Glutamatergic neuron (in vitro differentiated cells): ENCODE results near the gene ALX3. TPM values are rescaled to one million over a fixed set of nuclear protein-coding genes. Genes with fewer than 3 reads are reported as not detected.

Experiments
- DNase-seq: peaks from one replicate; pipeline ENCODE4 v3.0.0; 2022
- H3K27ac Mint-ChIP-seq: one replicate; pipeline ENCODE4 v1.8.0; 2020; ENCODE audit warnings: mild to moderate bottlenecking, mixed read lengths, inconsistent platforms; ENCODE audit not compliant: unreplicated experiment
- H3K27me3 Mint-ChIP-seq: one replicate; pipeline ENCODE4 v1.8.0; 2020; ENCODE audit warnings: mild to moderate bottlenecking, moderate library complexity, mixed read lengths, inconsistent platforms; ENCODE audit not compliant: unreplicated experiment
- H3K36me3 Mint-ChIP-seq: one replicate; pipeline ENCODE4 v1.8.0; 2020; ENCODE audit warnings: mild to moderate bottlenecking, mixed read lengths, inconsistent platforms; ENCODE audit not compliant: unreplicated experiment
- H3K4me1 Mint-ChIP-seq: one replicate; pipeline ENCODE4 v1.8.0; 2020; ENCODE audit warnings: mild to moderate bottlenecking, low read depth, mixed read lengths, inconsistent platforms; ENCODE audit not compliant: unreplicated experiment
- H3K4me3 Mint-ChIP-seq: one replicate; pipeline ENCODE4 v1.8.0; 2020; ENCODE audit warnings: mild to moderate bottlenecking, mixed read lengths, inconsistent platforms; ENCODE audit not compliant: unreplicated experiment
- H3K9me3 Mint-ChIP-seq: one replicate; pipeline ENCODE4 v1.8.0; 2020; ENCODE audit warnings: mild to moderate bottlenecking, moderate library complexity, mixed read lengths, inconsistent platforms; ENCODE audit not compliant: unreplicated experiment
- CTCF ChIP-seq: fragments of 200-600 bp; sonication (generic); IDR thresholded peaks from one replicate; pipeline ENCODE4 v1.5.0; 2021; ENCODE audit not compliant: partially characterized antibody, unreplicated experiment
- long read RNA-seq: library from polyadenylated mRNA; unstranded; transcript quantifications from one replicate; pipeline ENCODE4 v2.0.0, GENCODE V29; 2020; ENCODE audit not compliant: unreplicated experiment
- total RNA-seq: library from RNA; stranded (reverse); fragmentation: NEBNext Ultra II Directional; extraction: Animal tissue kit (Norgen Biotek cat#: 25700); gene quantifications from one replicate; pipeline ENCODE4 v1.2.1, GENCODE V29; 2021; ENCODE audit not compliant: unreplicated experiment

Gene ALX3
- total RNA-seq: not detected
- long read RNA-seq, partial matches to known transcripts: 0 of 2 reads
- long read RNA-seq, other reads (novel, unspliced or antisense): 2 of 2 reads

GRCh38 chr1:110070671-110071242 is at the start of gene ALX3:
Gene ALX3, minus strand, starts transcription at chr1:110070672. Its CDS starts 60 bp downstream, at chr1:110070612.
- TF ChIP-seq CTCF: no peak
- Mint-ChIP-seq H3K36me3 (peaks cover 9% of the 10 kb centered on the region), H3K4me3 (peak within 1 kb of the TSS; percentile 67), H3K4me1 (peaks cover 4% of the 10 kb centered on the region), H3K9me3 (peaks cover 10% of the 10 kb centered on the region), H3K27ac (no peak within 1 kb of the TSS), H3K27me3 (peaks cover 31% of the 10 kb centered on the region)
- no peak for DNase-seq

DNA sequence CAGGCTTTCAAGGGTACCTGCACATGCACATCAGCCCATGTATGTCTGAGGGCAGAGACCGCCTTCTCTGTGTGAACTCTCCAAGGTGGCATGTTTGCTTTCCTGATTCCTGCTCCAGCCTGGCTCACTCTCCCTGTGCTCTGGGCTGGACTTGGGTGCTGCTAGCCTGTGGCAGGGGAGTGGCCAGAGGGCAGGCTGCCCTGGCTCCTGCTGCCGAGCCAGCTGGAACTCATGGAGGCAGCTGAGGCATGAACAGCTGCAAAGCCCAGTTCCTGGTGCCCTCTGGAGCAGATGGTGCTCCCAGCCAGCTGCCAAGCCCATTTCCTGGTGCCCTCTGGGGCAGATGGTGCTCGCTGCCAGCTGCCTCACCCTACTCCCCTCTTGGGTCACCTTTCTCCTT is 49.4 kb upstream of the ALX3 start:
- Mint-ChIP-seq H3K27ac (no peak overlapping the region), H3K4me3 (no peak overlapping the region), H3K36me3 (peaks cover 8% of the 10 kb centered on the region), H3K9me3 (peaks cover 13% of the 10 kb centered on the region), H3K27me3 (peaks cover 15% of the 10 kb centered on the region), H3K4me1 (peaks cover 8% of the 10 kb centered on the region)
- DNase-seq: no peak
- TF ChIP-seq CTCF: no peak

- Mint-ChIP-seq H3K27ac (no peak overlapping the region), H3K4me3 (no peak overlapping the region), H3K27me3 (peaks cover 11% of the 10 kb centered on the region), H3K36me3 (peaks cover 8% of the 10 kb centered on the region), H3K9me3 (peaks cover 9% of the 10 kb centered on the region), H3K4me1 (peaks cover 8% of the 10 kb centered on the region)
- no peak for TF ChIP-seq CTCF
- DNase-seq: no peak
Observed at GRCh38 chr1:110118636-110119396, 48.3 kb upstream of the ALX3 start.

DNA sequence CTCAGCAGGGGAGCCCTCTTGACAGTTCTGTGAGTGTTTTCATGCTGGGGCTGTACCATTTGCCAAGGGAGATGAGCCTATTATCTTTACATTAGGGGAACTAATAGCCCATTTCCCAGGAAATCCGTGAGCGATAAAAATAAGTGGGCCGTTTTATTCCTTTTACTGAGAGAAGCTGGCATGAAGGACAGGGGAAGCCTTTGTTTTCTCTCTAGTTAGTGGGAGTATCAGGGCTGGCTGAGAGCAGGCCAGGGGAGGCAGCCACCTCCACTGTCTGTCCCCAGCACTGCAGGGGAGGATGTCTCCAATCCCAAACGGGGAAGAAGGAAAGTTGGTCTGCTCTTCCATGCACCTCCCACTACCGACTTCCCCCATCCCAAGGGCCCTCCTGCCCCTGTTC is 44.3 kb upstream of the ALX3 start:
- no peak overlapping the region for H3K27ac Mint-ChIP-seq
- no peaks in the 10 kb centered on the region for H3K36me3 Mint-ChIP-seq
- H3K4me1 Mint-ChIP-seq: peaks cover 10% of the 10 kb centered on the region
- no peak for TF ChIP-seq CTCF
- H3K9me3 Mint-ChIP-seq: peaks cover 4% of the 10 kb centered on the region
- DNase-seq: no peak
- peaks cover 8% of the 10 kb centered on the region for H3K27me3 Mint-ChIP-seq
- no peak overlapping the region for H3K4me3 Mint-ChIP-seq

GRCh38 chr1:110114173-110114572 is 43.7 kb upstream of the ALX3 start:
- TF ChIP-seq CTCF: no peak
- Mint-ChIP-seq H3K4me3 (no peak overlapping the region), H3K27ac (no peak overlapping the region), H3K9me3 (peaks cover 7% of the 10 kb centered on the region), H3K27me3 (peaks cover 9% of the 10 kb centered on the region), H3K36me3 (no peaks in the 10 kb centered on the region), H3K4me1 (peaks cover 10% of the 10 kb centered on the region)
- DNase-seq: no peak
